Trophoblast cell (in vitro differentiated cells and primary cell): ENCODE measurements around the gene NR2F1.

Experiments
- DNase-seq, 2 donors: peaks; one replicate each; pipeline ENCODE4 v3.0.0-alpha.2; 2016
- H2AFZ ChIP-seq: 2 replicates; pipeline ENCODE4 v1.6.1; 2013; ENCODE audit warnings: low read length, moderate library complexity, mild to moderate bottlenecking; ENCODE audit not compliant: insufficient read depth, poor library complexity
- H2AK5ac ChIP-seq: 2 replicates; pipeline ENCODE4 v1.6.1; 2013; ENCODE audit warnings: mild to moderate bottlenecking, low read length
- H2BK120ac ChIP-seq: 2 replicates; pipeline ENCODE4 v1.6.1; 2013; ENCODE audit warnings: low read length, mild to moderate bottlenecking, moderate library complexity; ENCODE audit not compliant: insufficient read depth, poor library complexity
- H2BK12ac ChIP-seq: 2 replicates; pipeline ENCODE4 v1.6.1; 2013; ENCODE audit warnings: mild to moderate bottlenecking, low read length, moderate library complexity
- H2BK5ac ChIP-seq: 2 replicates; pipeline ENCODE4 v1.6.1; 2013; ENCODE audit warnings: low read length, low read depth, moderate library complexity, mild to moderate bottlenecking; ENCODE audit not compliant: poor library complexity
- H3K14ac ChIP-seq: 2 replicates; pipeline ENCODE4 v1.6.1; 2013; ENCODE audit warnings: mild to moderate bottlenecking, low read length
- H3K18ac ChIP-seq: 2 replicates; pipeline ENCODE4 v1.6.1; 2013; ENCODE audit warnings: mild to moderate bottlenecking, low read length
- H3K23ac ChIP-seq: 2 replicates; pipeline ENCODE4 v1.6.1; 2013; ENCODE audit warnings: low read length
- H3K27ac ChIP-seq: 2 replicates; pipeline ENCODE4 v1.5.1; 2013; ENCODE audit warnings: low read depth, mild to moderate bottlenecking, inconsistent platforms, low read length, moderate library complexity
- H3K27me3 ChIP-seq: 2 replicates; pipeline ENCODE4 v1.6.1; 2013; ENCODE audit warnings: inconsistent platforms, mild to moderate bottlenecking, low read length, moderate library complexity; ENCODE audit not compliant: insufficient read depth
- H3K36me3 ChIP-seq, 2 experiments: 1 replicate in 1 of 2; 2 replicates in 1 of 2; pipeline ENCODE4 v1.6.1; 2013; ENCODE audit warnings: low read length in 2 of 2, mild to moderate bottlenecking in 2 of 2, moderate library complexity in 1 of 2; ENCODE audit not compliant: insufficient read depth in 2 of 2, control insufficient read depth in 1 of 2
- H3K4ac ChIP-seq: 2 replicates; pipeline ENCODE4 v1.6.1; 2013; ENCODE audit warnings: low read depth, mild to moderate bottlenecking, low read length, moderate library complexity
- H3K4me1 ChIP-seq, 2 experiments: 1 replicate in 1 of 2; 2 replicates in 1 of 2; pipeline ENCODE4 v1.6.1; 2013; ENCODE audit warnings: low read length in 2 of 2, mild to moderate bottlenecking in 2 of 2, moderate library complexity in 1 of 2; ENCODE audit not compliant: insufficient read depth in 2 of 2, control insufficient read depth in 1 of 2
- H3K4me2 ChIP-seq: 2 replicates; pipeline ENCODE4 v1.6.1; 2013; ENCODE audit warnings: inconsistent platforms, mild to moderate bottlenecking, low read length, moderate library complexity
- H3K4me3 ChIP-seq: 2 replicates; pipeline ENCODE4 v1.5.1; 2013; ENCODE audit warnings: mild to moderate bottlenecking, low read depth, low read length, inconsistent platforms
- H3K79me1 ChIP-seq: one replicate; pipeline ENCODE4 v1.6.1; 2013; ENCODE audit warnings: low read length
- H3K79me2 ChIP-seq: 2 replicates; pipeline ENCODE4 v1.6.1; 2013; ENCODE audit warnings: low read length, mild to moderate bottlenecking; ENCODE audit not compliant: control insufficient read depth, insufficient read depth, poor library complexity
- H3K9ac ChIP-seq: 2 replicates; pipeline ENCODE4 v1.6.1; 2013; ENCODE audit warnings: mild to moderate bottlenecking, low read length
- H3K9me3 ChIP-seq: 2 replicates; pipeline ENCODE4 v1.6.1; 2013; ENCODE audit warnings: low read depth, mild to moderate bottlenecking, control low read depth, inconsistent platforms, low read length; ENCODE audit not compliant: insufficient read depth
- H4K12ac ChIP-seq: 2 replicates; pipeline ENCODE4 v1.6.1; 2013; ENCODE audit warnings: low read depth, mild to moderate bottlenecking, low read length, moderate library complexity
- H4K8ac ChIP-seq: 2 replicates; pipeline ENCODE4 v1.6.1; 2013; ENCODE audit warnings: low read depth, mild to moderate bottlenecking, low read length, moderate library complexity
- H4K91ac ChIP-seq: one replicate; pipeline ENCODE4 v1.6.1; 2013; ENCODE audit warnings: low read depth, mild to moderate bottlenecking, low read length, moderate library complexity
- WGBS: extraction: QIAGEN DNeasy Blood & Tissue Kit; methylation state at CpG from one replicate; pipeline ENCODE4 v1.1.7; 2013; ENCODE audit warnings: missing lambda C conversion rate; ENCODE audit not compliant: insufficient read length, insufficient coverage; ENCODE audit errors: extremely low coverage; 5-methylcytosine and 5-hydroxymethylcytosine counted together

NR2F1 gene

DNA sequence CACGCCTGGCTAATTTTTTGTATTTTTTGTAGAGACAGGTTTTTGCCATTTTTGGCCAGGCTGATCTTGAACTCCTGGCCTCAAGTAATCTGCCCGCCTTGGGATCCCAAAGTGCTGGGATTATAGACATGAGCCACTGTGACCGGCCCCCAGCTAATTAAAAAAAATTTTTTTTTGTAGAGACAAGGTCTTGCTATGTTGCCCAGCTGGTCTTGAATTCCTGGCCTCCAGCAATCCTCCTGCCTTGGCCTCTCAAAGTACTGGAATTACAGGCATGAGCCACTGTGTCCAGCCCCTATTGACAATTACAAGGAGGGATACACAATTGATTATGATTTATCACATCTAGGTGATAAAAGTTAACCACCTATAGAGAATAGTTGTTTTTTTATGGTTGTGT is 59.5 kb downstream of the NR2F1 start:
- Histone ChIP-seq H2AFZ (no peak overlapping the region), H4K8ac (no peak overlapping the region), H3K4me3 (no peak overlapping the region), H3K4ac (no peak overlapping the region), H3K27ac (no peak overlapping the region), H3K27me3 (peaks cover 2% of the 10 kb centered on the region), H3K4me2 (no peak overlapping the region), H3K9ac (no peak overlapping the region), H3K18ac (no peak overlapping the region), H4K12ac (no peak overlapping the region), H3K36me3 (no peaks in the 10 kb centered on the region), H4K91ac (no peak overlapping the region), H2BK12ac (no peak overlapping the region), H3K4me1 (no peaks in the 10 kb centered on the region), H3K14ac (no peak overlapping the region), H3K79me2 (no peaks in the 10 kb centered on the region), H3K9me3 (no peaks in the 10 kb centered on the region), H2AK5ac (no peak overlapping the region), H2BK120ac (no peak overlapping the region), H2BK5ac (no peak overlapping the region), H3K23ac (no peak overlapping the region), H3K79me1 (no peaks in the 10 kb centered on the region)
- no CpG with 5 or more reads among the region's 3 CpGs for WGBS
- peak; percentile 82 to 88 for DNase-seq
